ENCODE data around the gene ZNF416.

DNA sequence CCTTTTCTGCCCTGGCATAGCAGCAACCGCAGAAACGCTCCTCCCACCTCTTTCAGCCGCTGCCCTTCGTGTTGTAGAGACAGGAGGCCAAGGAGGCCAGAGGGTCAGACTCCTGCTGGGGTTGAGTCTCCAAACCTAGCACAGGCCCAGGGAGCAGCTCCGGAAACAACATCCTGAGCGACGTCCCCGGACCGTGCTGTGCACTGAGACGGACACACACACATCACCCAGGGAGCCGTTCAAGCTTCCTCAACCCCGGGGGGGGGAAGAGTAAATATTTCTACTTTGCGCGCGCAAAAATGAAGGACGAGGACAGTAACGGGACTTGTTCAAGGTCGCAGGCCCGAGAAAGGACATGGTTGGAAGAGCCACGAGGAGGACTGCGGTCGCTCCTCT is 19.7 kb downstream of the ZNF416 start:
- TF ChIP-seq, protein P1, sequence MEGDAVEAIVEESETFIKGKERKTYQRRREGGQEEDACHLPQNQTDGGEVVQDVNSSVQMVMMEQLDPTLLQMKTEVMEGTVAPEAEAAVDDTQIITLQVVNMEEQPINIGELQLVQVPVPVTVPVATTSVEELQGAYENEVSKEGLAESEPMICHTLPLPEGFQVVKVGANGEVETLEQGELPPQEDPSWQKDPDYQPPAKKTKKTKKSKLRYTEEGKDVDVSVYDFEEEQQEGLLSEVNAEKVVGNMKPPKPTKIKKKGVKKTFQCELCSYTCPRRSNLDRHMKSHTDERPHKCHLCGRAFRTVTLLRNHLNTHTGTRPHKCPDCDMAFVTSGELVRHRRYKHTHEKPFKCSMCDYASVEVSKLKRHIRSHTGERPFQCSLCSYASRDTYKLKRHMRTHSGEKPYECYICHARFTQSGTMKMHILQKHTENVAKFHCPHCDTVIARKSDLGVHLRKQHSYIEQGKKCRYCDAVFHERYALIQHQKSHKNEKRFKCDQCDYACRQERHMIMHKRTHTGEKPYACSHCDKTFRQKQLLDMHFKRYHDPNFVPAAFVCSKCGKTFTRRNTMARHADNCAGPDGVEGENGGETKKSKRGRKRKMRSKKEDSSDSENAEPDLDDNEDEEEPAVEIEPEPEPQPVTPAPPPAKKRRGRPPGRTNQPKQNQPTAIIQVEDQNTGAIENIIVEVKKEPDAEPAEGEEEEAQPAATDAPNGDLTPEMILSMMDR (conservative IDR thresholded peaks at IDR 0.05; ENCODE audit: low read depth, low read length) = no peak
- TF ChIP-seq EZH2phosphoT487 (IDR thresholded peaks at IDR 0.05; ENCODE audit: borderline replicate concordance, low read length) = no peak
